ENCODE results near the gene OR10H1.

Gene OR10H1

DNA sequence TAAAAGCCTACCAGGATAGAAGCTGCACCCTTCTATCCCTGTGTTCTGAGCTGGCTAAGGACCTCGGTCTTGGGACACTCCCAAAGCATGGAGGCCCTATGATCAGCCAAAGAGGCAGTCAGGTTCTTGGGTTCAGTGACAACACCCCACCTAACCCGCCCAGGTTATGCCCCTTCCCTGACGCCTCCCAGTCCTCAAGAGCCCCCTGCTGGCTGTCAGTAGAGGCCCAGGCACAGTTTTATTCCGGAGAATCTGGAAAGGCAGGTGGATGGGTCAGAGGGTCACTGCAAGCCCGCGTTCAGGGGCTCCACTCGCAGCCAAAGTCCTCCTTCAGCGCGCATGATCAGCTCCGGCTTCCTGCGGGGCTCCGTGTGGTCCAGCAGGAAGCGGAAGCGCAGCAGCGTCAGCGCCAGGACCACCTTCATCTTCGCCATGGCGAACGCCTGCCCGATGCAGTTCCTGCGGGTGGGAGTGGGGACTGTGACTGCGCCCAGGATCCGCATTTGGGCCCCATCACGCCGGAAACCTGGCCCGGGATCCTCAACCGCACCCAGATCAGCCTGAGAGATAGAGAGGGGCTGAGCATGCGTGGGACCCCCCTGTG lies 55.4 kb downstream of the OR10H1 start:
- no peak for DNase-seq

GRCh38 chr19:15758379-15758778 lies 57.1 kb downstream of the OR10H1 start:
- no peak for DNase-seq

Data from NCI-H1092 (cell line).